Parathyroid adenoma (tissue), 2 donors: ENCODE measurements around the gene NHLRC1.
"Not testable (repeated sequence)": the region's sequence is repeated elsewhere in the genome, so short reads cannot be mapped to it uniquely, and the experiment has no call there.

Experiments
- H2AFZ ChIP-seq: fragments of 300-600 bp; sonication (generic); one replicate; pipeline ENCODE4 v1.7.0; 2017; ENCODE audit warnings: antibody characterized with exemption, mild to moderate bottlenecking
- H3K27ac ChIP-seq: fragments of 300-600 bp; sonication (generic); one replicate; pipeline ENCODE4 v1.7.0; 2017
- H3K27me3 ChIP-seq: fragments of 300-600 bp; sonication (generic); one replicate; pipeline ENCODE4 v1.7.0; 2017; ENCODE audit warnings: low read length; ENCODE audit not compliant: control insufficient read depth, insufficient read depth
- H3K36me3 ChIP-seq: fragments of 300-600 bp; sonication (generic); one replicate; pipeline ENCODE4 v1.7.0; 2017; ENCODE audit warnings: low read length; ENCODE audit not compliant: control insufficient read depth, insufficient read depth
- H3K4me1 ChIP-seq: fragments of 300-600 bp; sonication (generic); one replicate; pipeline ENCODE4 v1.7.0; 2017; ENCODE audit warnings: control low read depth
- H3K4me2 ChIP-seq: fragments of 300-600 bp; sonication (generic); one replicate; pipeline ENCODE4 v1.7.0; 2017; ENCODE audit warnings: low read length
- H3K4me3 ChIP-seq: fragments of 300-600 bp; sonication (generic); one replicate; pipeline ENCODE4 v1.7.0; 2017; ENCODE audit warnings: low read depth, low read length
- H3K79me2 ChIP-seq: fragments of 300-600 bp; sonication (generic); one replicate; pipeline ENCODE4 v1.7.0; 2017; ENCODE audit warnings: control low read depth
- H3K9ac ChIP-seq: fragments of 300-600 bp; sonication (generic); one replicate; pipeline ENCODE4 v1.7.0; 2017; ENCODE audit warnings: mild to moderate bottlenecking
- H3K9me3 ChIP-seq: fragments of 300-600 bp; sonication (generic); one replicate; pipeline ENCODE4 v1.7.0; 2017; ENCODE audit warnings: low read length; ENCODE audit not compliant: control insufficient read depth
- TF ChIP-seq, protein P1 (sequence below): fragments of 300-600 bp; sonication (generic); IDR thresholded peaks from one replicate; pipeline ENCODE4 v1.7.0; 2017; ENCODE audit warnings: antibody characterized with exemption, mild to moderate bottlenecking
- donor health status: primary hyperparathyroidism.

Gene NHLRC1

DNA sequence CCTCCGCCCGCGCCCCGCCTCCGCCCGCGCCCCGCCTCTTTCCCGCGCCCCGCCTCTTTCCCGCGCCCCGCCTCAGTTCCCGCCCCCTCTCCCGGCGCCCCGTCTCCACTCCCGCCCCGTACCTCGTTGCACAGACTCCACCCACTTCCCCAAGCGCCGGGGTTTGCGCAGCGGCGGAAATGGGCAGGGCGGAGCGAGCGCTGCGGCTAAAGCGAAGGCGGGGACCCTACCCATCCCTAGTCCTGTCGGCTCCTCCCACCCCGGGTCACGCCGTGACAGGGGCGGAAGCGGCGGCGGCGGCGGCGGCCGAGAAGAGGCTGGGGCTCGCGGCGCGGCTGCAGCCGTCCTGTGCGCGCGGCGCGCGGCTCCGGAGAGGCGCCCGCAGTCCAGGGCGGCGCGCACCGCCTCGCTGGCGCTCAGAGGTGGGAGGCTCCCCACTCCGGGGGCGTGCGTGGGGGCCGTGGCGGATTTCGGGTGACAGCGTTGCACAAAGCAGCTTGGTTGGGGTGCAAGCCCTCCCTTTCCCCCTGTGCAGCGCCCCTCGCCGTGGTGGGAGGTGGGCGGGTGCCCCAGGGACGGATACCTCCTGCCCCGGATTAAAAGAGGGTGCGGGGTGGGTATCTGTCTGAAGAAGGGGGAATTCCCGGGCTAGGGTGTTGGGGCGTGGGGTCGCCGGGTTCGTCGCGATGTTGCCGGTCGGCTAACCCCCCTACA lies 32.8 kb upstream of the NHLRC1 start, which contains the start of gene KDM1B:
Gene KDM1B, plus strand, starts transcription at position 273 of the 714 bp plus-strand sequence. CDS start 4,474 bp downstream, outside the sequence.
- Histone ChIP-seq H3K9me3 (no peaks in the 10 kb centered on the region), H3K36me3 (no peaks in the 10 kb centered on the region), H3K27me3 (no peaks in the 10 kb centered on the region), H3K79me2 (no peaks in the 10 kb centered on the region), H2AFZ (peak within 1 kb of the TSS; percentile 96), H3K4me2 (peak within 1 kb of the TSS; percentile 64), H3K27ac (peak within 1 kb of the TSS; percentile 66), H3K4me3 (peak within 1 kb of the TSS; percentile 80), H3K9ac (no peak within 1 kb of the TSS), H3K4me1 (peaks cover 14% of the 10 kb centered on the region)
- TF ChIP-seq, protein P1, sequence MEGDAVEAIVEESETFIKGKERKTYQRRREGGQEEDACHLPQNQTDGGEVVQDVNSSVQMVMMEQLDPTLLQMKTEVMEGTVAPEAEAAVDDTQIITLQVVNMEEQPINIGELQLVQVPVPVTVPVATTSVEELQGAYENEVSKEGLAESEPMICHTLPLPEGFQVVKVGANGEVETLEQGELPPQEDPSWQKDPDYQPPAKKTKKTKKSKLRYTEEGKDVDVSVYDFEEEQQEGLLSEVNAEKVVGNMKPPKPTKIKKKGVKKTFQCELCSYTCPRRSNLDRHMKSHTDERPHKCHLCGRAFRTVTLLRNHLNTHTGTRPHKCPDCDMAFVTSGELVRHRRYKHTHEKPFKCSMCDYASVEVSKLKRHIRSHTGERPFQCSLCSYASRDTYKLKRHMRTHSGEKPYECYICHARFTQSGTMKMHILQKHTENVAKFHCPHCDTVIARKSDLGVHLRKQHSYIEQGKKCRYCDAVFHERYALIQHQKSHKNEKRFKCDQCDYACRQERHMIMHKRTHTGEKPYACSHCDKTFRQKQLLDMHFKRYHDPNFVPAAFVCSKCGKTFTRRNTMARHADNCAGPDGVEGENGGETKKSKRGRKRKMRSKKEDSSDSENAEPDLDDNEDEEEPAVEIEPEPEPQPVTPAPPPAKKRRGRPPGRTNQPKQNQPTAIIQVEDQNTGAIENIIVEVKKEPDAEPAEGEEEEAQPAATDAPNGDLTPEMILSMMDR = no peak

DNA sequence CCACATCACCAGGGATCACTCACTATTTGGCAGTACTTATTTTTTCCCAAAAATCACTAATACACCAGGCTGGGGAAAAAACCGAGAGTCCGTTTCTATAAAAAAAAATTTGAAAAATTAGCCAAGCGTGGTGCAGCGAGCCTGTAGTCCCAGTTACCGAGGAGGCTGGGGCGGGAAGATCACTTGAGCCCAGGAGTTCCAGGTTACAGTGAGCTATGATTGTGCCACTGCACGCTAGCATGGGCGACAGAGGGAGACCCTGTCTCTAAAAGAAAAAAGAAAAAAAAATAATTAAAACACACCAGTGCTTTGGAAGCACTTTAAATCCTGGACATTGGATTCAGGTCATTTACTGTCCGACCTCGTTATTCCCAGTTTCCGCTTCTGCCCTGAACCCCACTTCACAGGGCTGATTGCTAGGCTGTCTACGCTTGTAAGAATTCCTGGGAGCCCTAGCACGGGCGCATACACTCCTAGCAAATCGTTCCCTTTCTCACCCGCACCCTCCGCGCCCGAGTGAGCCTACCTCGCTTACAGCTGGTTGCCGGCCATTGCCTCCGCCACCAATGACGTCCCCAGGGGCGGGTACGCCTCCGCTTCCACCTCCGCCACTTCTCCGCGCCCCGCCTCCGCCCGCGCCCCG lies 32.2 kb upstream of the NHLRC1 start, which contains the start of gene TPMT:
Gene TPMT, minus strand, starts transcription at position 571 of the 643 bp plus-strand sequence. CDS start 5,950 bp downstream, outside the sequence.
- peaks cover 14% of the 10 kb centered on the region for H3K4me1 ChIP-seq
- H3K27me3 ChIP-seq = no peaks in the 10 kb centered on the region
- H3K36me3 ChIP-seq = no peaks in the 10 kb centered on the region
- H3K4me2 ChIP-seq = peak within 1 kb of the TSS; percentile 64
- H3K4me3 ChIP-seq = peak within 1 kb of the TSS; percentile 80
- H3K9me3 ChIP-seq = no peaks in the 10 kb centered on the region
- peak within 1 kb of the TSS; percentile 96 for H2AFZ ChIP-seq
- H3K9ac ChIP-seq = no peak within 1 kb of the TSS
- TF ChIP-seq, protein P1 = no peak
- H3K27ac ChIP-seq = peak within 1 kb of the TSS; percentile 66
- H3K79me2 ChIP-seq = no peaks in the 10 kb centered on the region

DNA sequence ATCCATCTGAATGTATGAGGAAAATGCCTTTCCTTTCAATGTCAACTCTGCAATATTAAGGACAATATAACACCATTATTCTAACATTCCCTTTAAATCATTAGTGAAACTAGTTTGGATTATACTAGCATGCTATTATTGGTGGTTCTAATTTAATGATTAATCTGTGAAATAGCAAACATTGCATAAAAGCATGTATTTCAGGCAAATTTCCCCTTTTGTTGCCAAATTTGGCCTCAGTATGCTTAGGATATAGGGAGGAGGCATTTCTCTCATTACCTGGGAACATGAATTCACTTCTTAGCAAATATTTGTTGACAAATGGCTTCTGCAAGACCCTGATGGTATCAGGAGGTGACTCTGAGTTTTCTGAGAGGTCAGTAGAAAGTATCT lies 30.8 kb upstream of the NHLRC1 start:
- H3K79me2 ChIP-seq = no peaks in the 10 kb centered on the region

DNA sequence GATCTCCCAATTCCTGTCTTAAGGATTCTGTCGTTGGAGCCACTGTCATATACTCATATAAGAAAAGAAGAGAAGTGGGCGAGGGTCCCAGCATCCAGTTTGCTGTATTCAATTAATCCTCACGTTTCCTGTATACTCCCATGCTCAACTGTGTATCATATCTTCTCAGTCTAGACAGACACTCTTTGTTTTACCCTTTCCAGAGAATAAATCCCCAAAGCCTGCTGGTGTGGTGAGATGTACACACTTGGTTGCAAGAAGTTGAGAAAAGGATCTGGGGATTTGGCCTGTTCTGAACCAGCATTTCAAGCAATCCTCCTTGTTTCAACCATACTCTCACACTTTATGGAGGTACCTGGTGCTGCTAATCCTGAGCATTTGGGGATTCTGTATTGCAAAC lies 29.3 kb upstream of the NHLRC1 start:
- no peak overlapping the region for H2AFZ ChIP-seq
- H3K4me1 ChIP-seq = peaks cover 14% of the 10 kb centered on the region
- no peaks in the 10 kb centered on the region for H3K27me3 ChIP-seq
- no peak overlapping the region for H3K9ac ChIP-seq
- H3K79me2 ChIP-seq = no peaks in the 10 kb centered on the region
- no peak overlapping the region for H3K27ac ChIP-seq
- no peak overlapping the region for H3K4me2 ChIP-seq
- no peak overlapping the region for H3K4me3 ChIP-seq
- H3K36me3 ChIP-seq = no peaks in the 10 kb centered on the region
- no peaks in the 10 kb centered on the region for H3K9me3 ChIP-seq
- TF ChIP-seq, protein P1 = no peak

More for the DNA sequence above, 30.8 kb upstream of the NHLRC1 start:
- peak overlapping the region; percentile 18 for H3K4me2 ChIP-seq
- peak overlapping the region; percentile 6 for H3K4me3 ChIP-seq
- H3K27ac ChIP-seq = peak overlapping the region; percentile 66
- H3K4me1 ChIP-seq = peaks cover 14% of the 10 kb centered on the region
- TF ChIP-seq, protein P1 = no peak
- no peaks in the 10 kb centered on the region for H3K27me3 ChIP-seq
- H3K9ac ChIP-seq = no peak overlapping the region
- no peaks in the 10 kb centered on the region for H3K36me3 ChIP-seq
- H2AFZ ChIP-seq = peak overlapping the region; percentile 0
- no peaks in the 10 kb centered on the region for H3K9me3 ChIP-seq

DNA sequence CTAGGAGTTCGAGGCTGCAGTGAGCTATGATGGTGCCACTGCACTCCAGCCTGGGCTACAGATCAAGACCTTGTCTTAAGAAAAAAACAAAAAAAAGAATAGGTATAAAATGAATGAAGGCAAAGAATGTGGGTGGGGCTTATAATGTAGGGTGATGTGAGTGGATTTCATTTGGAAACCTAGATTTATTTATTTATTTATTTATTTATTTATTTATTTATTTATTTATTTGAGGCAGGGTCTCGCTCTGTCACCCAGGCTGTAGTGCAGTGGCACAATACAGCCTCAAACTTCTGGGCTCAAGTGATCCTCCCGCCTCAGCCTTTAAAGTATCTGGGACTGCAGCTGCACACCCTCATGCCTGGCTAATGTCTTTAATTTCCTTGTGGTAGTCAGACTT lies 28.9 kb upstream of the NHLRC1 start:
- not testable (repeated sequence) for H3K27ac ChIP-seq, H3K9me3 ChIP-seq, H3K27me3 ChIP-seq, H3K4me3 ChIP-seq, H2AFZ ChIP-seq, H3K4me2 ChIP-seq, H3K9ac ChIP-seq, H3K36me3 ChIP-seq, H3K79me2 ChIP-seq
- H3K4me1 ChIP-seq = peaks cover 14% of the 10 kb centered on the region
